CD8-positive, alpha-beta memory T cell (primary cell): Measurements from ENCODE around the gene AVPR1B. TPM values are rescaled to one million over a fixed set of nuclear protein-coding genes. Genes with fewer than 3 reads are reported as not detected.

Experiments
- CTCF ChIA-PET: fragments of 350-600 bp; sonication (Branson Sonifier 250); formaldehyde crosslinking; loops from one replicate; lab custom pipeline; 2021; ENCODE audit warnings: antibody characterized with exemption; lab: Charles Lee
- POLR2A ChIA-PET: fragments of 350-600 bp; sonication (Branson Sonifier 250); formaldehyde crosslinking; loops from one replicate; lab custom pipeline; 2021; ENCODE audit warnings: antibody characterized with exemption; lab: Charles Lee
- DNase-seq, 5 donors: peaks; one replicate each; pipeline versions ENCODE4 v3.0.0 to v3.0.0-alpha.2; 2020 to 2022; ENCODE audit warnings: mixed read lengths in 1 of 5
- H3K27ac ChIP-seq: one replicate; pipeline ENCODE4 v1.7.0; 2013; ENCODE audit warnings: low read depth, mild to moderate bottlenecking, low read length, moderate library complexity
- H3K27me3 ChIP-seq: 2 replicates; pipeline ENCODE4 v1.7.0; 2013; ENCODE audit warnings: low read length, mild to moderate bottlenecking; ENCODE audit not compliant: insufficient read depth, poor library complexity, severe bottlenecking
- H3K36me3 ChIP-seq: 2 replicates; pipeline ENCODE4 v1.7.0; 2013; ENCODE audit warnings: mild to moderate bottlenecking, low read length, moderate library complexity; ENCODE audit not compliant: insufficient read depth
- H3K4me1 ChIP-seq: 2 replicates; pipeline ENCODE4 v1.7.0; 2013; ENCODE audit warnings: mild to moderate bottlenecking, low read length, moderate library complexity; ENCODE audit not compliant: insufficient read depth
- H3K4me3 ChIP-seq: 2 replicates; pipeline ENCODE4 v1.7.0; 2013; ENCODE audit warnings: mild to moderate bottlenecking, low read length
- H3K9me3 ChIP-seq: 2 replicates; pipeline ENCODE4 v1.7.0; 2013; ENCODE audit warnings: mild to moderate bottlenecking, low read length
- H3K27ac Mint-ChIP-seq, 8 donors: one replicate each; pipeline ENCODE4 v1.8.0; 2020 to 2021; ENCODE audit warnings: mixed read lengths in 8 of 8, mild to moderate bottlenecking in 6 of 8, inconsistent platforms in 3 of 8, moderate library complexity in 3 of 8
- H3K27me3 Mint-ChIP-seq, 2 donors: one replicate each; pipeline ENCODE4 v1.8.0; 2020 to 2021; ENCODE audit warnings: mixed read lengths in 2 of 2, mild to moderate bottlenecking in 1 of 2, moderate library complexity in 1 of 2
- H3K36me3 Mint-ChIP-seq, 3 donors: one replicate each; pipeline ENCODE4 v1.8.0; 2020 to 2021; ENCODE audit warnings: mixed read lengths in 3 of 3, inconsistent platforms in 1 of 3, mild to moderate bottlenecking in 1 of 3
- H3K4me1 Mint-ChIP-seq, 3 donors: one replicate each; pipeline ENCODE4 v1.8.0; 2020 to 2021; ENCODE audit warnings: mixed read lengths in 3 of 3, inconsistent platforms in 1 of 3, mild to moderate bottlenecking in 1 of 3
- H3K4me3 Mint-ChIP-seq, 7 donors: one replicate each; pipeline ENCODE4 v1.8.0; 2020 to 2021; ENCODE audit warnings: mixed read lengths in 7 of 7, mild to moderate bottlenecking in 6 of 7, moderate library complexity in 4 of 7, inconsistent platforms in 2 of 7
- H3K9me3 Mint-ChIP-seq, 5 donors: one replicate each; pipeline ENCODE4 v1.8.0; 2020 to 2022; ENCODE audit warnings: mixed read lengths in 5 of 5, mild to moderate bottlenecking in 3 of 5, moderate library complexity in 2 of 5, inconsistent platforms in 1 of 5
- polyA plus RNA-seq: library from polyadenylated mRNA; unstranded; fragments of 300-500 nt; fragmentation: Illumina TruSeq; gene quantifications from one replicate; pipeline ENCODE4 v1.2.3, GENCODE V29; 2021
- total RNA-seq, 2 experiments: library from RNA; stranded (reverse); gene quantifications; one replicate each; pipeline ENCODE4 v1.2.3, GENCODE V29; 2021

AVPR1B gene
- total and polyA plus RNA-seq, 3 experiments from 2014 or later: not detected

GRCh38 chr1:206110161-206110560 is 7.0 kb downstream of the AVPR1B start:
- H3K4me3 ChIP-seq: no peak overlapping the region
- no peaks in the 10 kb centered on the region for H3K36me3 Mint-ChIP-seq
- no peaks in the 10 kb centered on the region for H3K4me1 ChIP-seq
- no peaks in the 10 kb centered on the region for H3K9me3 ChIP-seq
- no peaks in the 10 kb centered on the region for H3K4me1 Mint-ChIP-seq
- H3K9me3 Mint-ChIP-seq: no peaks in the 10 kb centered on the region
- no peak overlapping the region for H3K4me3 Mint-ChIP-seq
- DNase-seq: no peak
- H3K27ac Mint-ChIP-seq: no peak overlapping the region
- H3K27ac ChIP-seq: no peak overlapping the region
- no peaks in the 10 kb centered on the region for H3K36me3 ChIP-seq
- ChIA-PET POLR2A (no interaction called here), CTCF (interaction anchor here (2.0 kb wide), 1 partner anchor 79 kb away, joined by 7 read pairs; no protein-coding TSS in a partner anchor)
- H3K27me3 Mint-ChIP-seq: peaks cover 4 to 13% of the 10 kb centered on the region in 2 donors
- peaks cover 4% of the 10 kb centered on the region for H3K27me3 ChIP-seq

- Mint-ChIP-seq H3K27me3 (peaks cover 4 to 8% of the 10 kb centered on the region in 2 donors), H3K9me3 (no peaks in the 10 kb centered on the region), H3K27ac (no peak overlapping the region), H3K4me3 (no peak overlapping the region), H3K4me1 (no peaks in the 10 kb centered on the region), H3K36me3 (no peaks in the 10 kb centered on the region)
- Histone ChIP-seq H3K27ac (no peak overlapping the region), H3K4me3 (no peak overlapping the region), H3K36me3 (no peaks in the 10 kb centered on the region), H3K9me3 (no peaks in the 10 kb centered on the region), H3K4me1 (no peaks in the 10 kb centered on the region), H3K27me3 (peaks cover 4% of the 10 kb centered on the region)
- CTCF ChIA-PET: interaction anchor here (2.0 kb wide), 1 partner anchor 78 kb away, joined by 7 read pairs; no protein-coding TSS in a partner anchor
- DNase-seq: no peak
- POLR2A ChIA-PET: no interaction called here
These were observed 7.5 kb downstream of the AVPR1B start for GRCh38 chr1:206109718-206110117.

- Histone ChIP-seq H3K36me3 (no peaks in the 10 kb centered on the region), H3K9me3 (no peaks in the 10 kb centered on the region), H3K27me3 (peaks cover 3% of the 10 kb centered on the region), H3K4me3 (no peak overlapping the region), H3K27ac (no peak overlapping the region), H3K4me1 (no peaks in the 10 kb centered on the region)
- no peak overlapping the region for H3K27ac Mint-ChIP-seq
- no peaks in the 10 kb centered on the region for H3K9me3 Mint-ChIP-seq
- CTCF ChIA-PET: interaction anchor here (1.0 kb wide), 2 partner anchors 130 to 317 kb away, joined by 3 to 4 read pairs; no protein-coding TSS in a partner anchor
- no peak for DNase-seq
- POLR2A ChIA-PET: no interaction called here
- no peaks in the 10 kb centered on the region for H3K36me3 Mint-ChIP-seq
- H3K4me3 Mint-ChIP-seq: no peak overlapping the region
- peaks cover 0 to 1% (median 0%) of the 10 kb centered on the region in 3 donors for H3K4me1 Mint-ChIP-seq
- peaks cover 4% of the 10 kb centered on the region in 2 donors for H3K27me3 Mint-ChIP-seq
These were observed 8.6 kb downstream of the AVPR1B start for GRCh38 chr1:206108635-206109034.

GRCh38 chr1:206107168-206107544 is 10.0 kb downstream of the AVPR1B start:
- Mint-ChIP-seq H3K27me3 (peaks cover 3 to 4% of the 10 kb centered on the region in 2 donors), H3K9me3 (no peaks in the 10 kb centered on the region), H3K36me3 (no peaks in the 10 kb centered on the region), H3K27ac (no peak overlapping the region), H3K4me3 (no peak overlapping the region), H3K4me1 (peaks cover 0 to 1% (median 0%) of the 10 kb centered on the region in 3 donors)
- H3K27ac ChIP-seq: no peak overlapping the region
- no peaks in the 10 kb centered on the region for H3K27me3 ChIP-seq
- no peaks in the 10 kb centered on the region for H3K9me3 ChIP-seq
- no peak for DNase-seq
- no peaks in the 10 kb centered on the region for H3K4me1 ChIP-seq
- H3K4me3 ChIP-seq: no peak overlapping the region
- ChIA-PET CTCF (interaction anchor here (0.8 to 1.9 kb wide), 9 partner anchors 9 to 449 kb away, joined by 3 to 11 read pairs (median 3); no protein-coding TSS in a partner anchor), POLR2A (no interaction called here)
- H3K36me3 ChIP-seq: no peaks in the 10 kb centered on the region

GRCh38 chr1:206106328-206107167 is 10.6 kb downstream of the AVPR1B start:
- peak; percentile 53 to 75 (median 61) for DNase-seq
- H3K4me3 ChIP-seq: no peak overlapping the region
- no peaks in the 10 kb centered on the region for H3K4me1 ChIP-seq
- no peak overlapping the region for H3K27ac ChIP-seq
- no peaks in the 10 kb centered on the region for H3K9me3 ChIP-seq
- H3K27ac Mint-ChIP-seq: no peak overlapping the region
- no peak overlapping the region for H3K4me3 Mint-ChIP-seq
- peaks cover 0 to 1% (median 0%) of the 10 kb centered on the region in 3 donors for H3K4me1 Mint-ChIP-seq
- CTCF ChIA-PET: interaction anchor here (0.6 to 1.9 kb wide), 19 partner anchors 8 to 605 kb away, joined by 3 to 11 read pairs (median 3); partner anchors contain the start of gene RAB29
- H3K27me3 ChIP-seq: no peaks in the 10 kb centered on the region
- H3K36me3 ChIP-seq: no peaks in the 10 kb centered on the region
- POLR2A ChIA-PET: no interaction called here
- H3K9me3 Mint-ChIP-seq: no peaks in the 10 kb centered on the region
- peaks cover 3 to 9% of the 10 kb centered on the region in 2 donors for H3K27me3 Mint-ChIP-seq
- no peaks in the 10 kb centered on the region for H3K36me3 Mint-ChIP-seq

- ChIA-PET POLR2A (no interaction called here), CTCF (interaction anchor here (0.6 to 1.9 kb wide), 9 partner anchors 8 to 606 kb away, joined by 3 to 8 read pairs (median 5); partner anchors contain the start of gene RAB29)
These were observed 11.7 kb downstream of the AVPR1B start for GRCh38 chr1:206105464-206105995.

GRCh38 chr1:206103979-206104378 is 13.2 kb downstream of the AVPR1B start:
- no peak overlapping the region for H3K4me3 Mint-ChIP-seq

More at GRCh38 chr1:206105464-206105995, 11.7 kb downstream of the AVPR1B start:
- Histone ChIP-seq H3K4me3 (no peak overlapping the region), H3K27me3 (no peaks in the 10 kb centered on the region), H3K9me3 (no peaks in the 10 kb centered on the region), H3K27ac (no peak overlapping the region), H3K4me1 (no peaks in the 10 kb centered on the region), H3K36me3 (no peaks in the 10 kb centered on the region)
- H3K27me3 Mint-ChIP-seq: peaks cover 6 to 18% of the 10 kb centered on the region in 2 donors
- peaks cover 0 to 1% (median 0%) of the 10 kb centered on the region in 3 donors for H3K4me1 Mint-ChIP-seq
- no peak overlapping the region for H3K27ac Mint-ChIP-seq
- no peaks in the 10 kb centered on the region for H3K9me3 Mint-ChIP-seq
- H3K4me3 Mint-ChIP-seq: no peak overlapping the region
- no peak for DNase-seq
- H3K36me3 Mint-ChIP-seq: no peaks in the 10 kb centered on the region

More at GRCh38 chr1:206103979-206104378, 13.2 kb downstream of the AVPR1B start:
- no peaks in the 10 kb centered on the region for H3K4me1 ChIP-seq
- peaks cover 0 to 1% (median 0%) of the 10 kb centered on the region in 3 donors for H3K4me1 Mint-ChIP-seq
- no peak overlapping the region for H3K27ac ChIP-seq
- no peak overlapping the region for H3K4me3 ChIP-seq
- CTCF ChIA-PET: interaction anchor here (1.4 to 1.5 kb wide), 2 partner anchors 9 to 73 kb away, joined by 4 read pairs; no protein-coding TSS in a partner anchor
- POLR2A ChIA-PET: no interaction called here
- no peaks in the 10 kb centered on the region for H3K27me3 ChIP-seq
- no peaks in the 10 kb centered on the region for H3K36me3 ChIP-seq
- H3K27me3 Mint-ChIP-seq: peaks cover 9 to 31% of the 10 kb centered on the region in 2 donors
- no peaks in the 10 kb centered on the region for H3K9me3 ChIP-seq
- H3K27ac Mint-ChIP-seq: no peak overlapping the region
- no peaks in the 10 kb centered on the region for H3K9me3 Mint-ChIP-seq
- no peaks in the 10 kb centered on the region for H3K36me3 Mint-ChIP-seq
- no peak for DNase-seq
